Heart left ventricle (tissue), 13 donors: ENCODE data around the gene JOSD2.

Source experiments
- POLR2A ChIP-seq, 2 donors: fragments of 450-650 bp; IDR thresholded peaks; one replicate each; pipeline ENCODE4 v1.6.1; 2017; ENCODE audit warnings: antibody characterized with exemption in 2 of 2, mild to moderate bottlenecking in 2 of 2, moderate library complexity in 2 of 2
- TF ChIP-seq, protein P1 (sequence below), 12 donors: fragments of 200-600 bp; sonication (generic) in 4 of 12; IDR thresholded peaks; one replicate each; pipeline versions ENCODE4 v1.5.0 to v1.8.0; 2018 to 2022; ENCODE audit warnings: antibody characterized with exemption in 12 of 12, mild to moderate bottlenecking in 5 of 12
- donor health status: ischemic (EF 13 %, LVEDD 7.1; RV severe dilation, severe dysfunction).
- donor health status: DM: no; HTN: yes; CAD: no.
- donor health status: DM: no; HTN: no; CAD: no.
- donor health status: ischemic (EF 25% LVEDD 6.9; RV normal size, moderate dysfunction).
- donor health status: ischemic (EF 25% LVEDD 5.7; RV mildly dilated, moderate dysfunction).
- donor health status: ischemic (EF 35%, LVEDD 5.7; RV mildly dilated, moderate dysfunction).
- donor health status: nonischemic (EF 11% LVEDD 7.7; RV severe dilation, severe dysfunction).
- donor health status: DM: yes; HTN: yes; CAD: no.
- donor health status: PGD.
- donor health status: ischemic (EF 29% LVEDD 5.4; RV normal size, mild dysfunction).
- donor health status: nonischemic (EF 23%, LVEDD 6.1; RV moderate dilation, normal function).

GRCh38 chr19:50535672-50536187 lies 24.7 kb upstream of the JOSD2 start:
- TF ChIP-seq, protein P1, sequence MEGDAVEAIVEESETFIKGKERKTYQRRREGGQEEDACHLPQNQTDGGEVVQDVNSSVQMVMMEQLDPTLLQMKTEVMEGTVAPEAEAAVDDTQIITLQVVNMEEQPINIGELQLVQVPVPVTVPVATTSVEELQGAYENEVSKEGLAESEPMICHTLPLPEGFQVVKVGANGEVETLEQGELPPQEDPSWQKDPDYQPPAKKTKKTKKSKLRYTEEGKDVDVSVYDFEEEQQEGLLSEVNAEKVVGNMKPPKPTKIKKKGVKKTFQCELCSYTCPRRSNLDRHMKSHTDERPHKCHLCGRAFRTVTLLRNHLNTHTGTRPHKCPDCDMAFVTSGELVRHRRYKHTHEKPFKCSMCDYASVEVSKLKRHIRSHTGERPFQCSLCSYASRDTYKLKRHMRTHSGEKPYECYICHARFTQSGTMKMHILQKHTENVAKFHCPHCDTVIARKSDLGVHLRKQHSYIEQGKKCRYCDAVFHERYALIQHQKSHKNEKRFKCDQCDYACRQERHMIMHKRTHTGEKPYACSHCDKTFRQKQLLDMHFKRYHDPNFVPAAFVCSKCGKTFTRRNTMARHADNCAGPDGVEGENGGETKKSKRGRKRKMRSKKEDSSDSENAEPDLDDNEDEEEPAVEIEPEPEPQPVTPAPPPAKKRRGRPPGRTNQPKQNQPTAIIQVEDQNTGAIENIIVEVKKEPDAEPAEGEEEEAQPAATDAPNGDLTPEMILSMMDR (IDR thresholded peaks at IDR 0.05), result no peak
- TF ChIP-seq POLR2A (IDR thresholded peaks at IDR 0.05), result no peak
